Activated CD4-positive, alpha-beta T cell treated with anti-CD3 and anti-CD28 coated beads, Interleukin-2, amount 10 ng/mL, durations not matched to agents 7 days and 5 days (primary cell): ENCODE measurements around the gene AMIGO1. TPM values are rescaled to one million over a fixed set of nuclear protein-coding genes. Genes with fewer than 3 reads are reported as not detected.

ENCODE experiments used
- CTCF ChIA-PET: fragments of 350-600 bp; sonication (Branson Sonifier 250); formaldehyde crosslinking; loops from one replicate; lab custom pipeline; 2021; ENCODE audit warnings: antibody characterized with exemption; lab: Charles Lee
- POLR2A ChIA-PET: fragments of 350-600 bp; sonication (Branson Sonifier 250); formaldehyde crosslinking; loops from one replicate; lab custom pipeline; 2021; ENCODE audit warnings: antibody characterized with exemption; lab: Charles Lee
- DNase-seq: peaks from one replicate; pipeline ENCODE4 v3.0.0-alpha.2; 2020
- H3K27ac Mint-ChIP-seq: one replicate; pipeline ENCODE4 v1.8.0; 2021; ENCODE audit warnings: mild to moderate bottlenecking, moderate library complexity, mixed read lengths
- H3K27me3 Mint-ChIP-seq: one replicate; pipeline ENCODE4 v1.8.0; 2021; ENCODE audit warnings: mixed read lengths
- H3K36me3 Mint-ChIP-seq: one replicate; pipeline ENCODE4 v1.8.0; 2021; ENCODE audit warnings: low read depth, mixed read lengths
- H3K4me1 Mint-ChIP-seq: one replicate; pipeline ENCODE4 v1.8.0; 2021; ENCODE audit warnings: mixed read lengths
- H3K4me3 Mint-ChIP-seq: one replicate; pipeline ENCODE4 v1.8.0; 2021; ENCODE audit warnings: mild to moderate bottlenecking, moderate library complexity, mixed read lengths
- H3K9me3 Mint-ChIP-seq: one replicate; pipeline ENCODE4 v1.8.0; 2021; ENCODE audit warnings: mixed read lengths
- total RNA-seq, 2 experiments: library from RNA; stranded (reverse); gene quantifications; one replicate each; pipeline ENCODE4 v1.2.3, GENCODE V29; 2021

The AMIGO1 gene
- total RNA-seq, 2 experiments from 2014 or later, result 5.8 to 7.6 TPM

DNA sequence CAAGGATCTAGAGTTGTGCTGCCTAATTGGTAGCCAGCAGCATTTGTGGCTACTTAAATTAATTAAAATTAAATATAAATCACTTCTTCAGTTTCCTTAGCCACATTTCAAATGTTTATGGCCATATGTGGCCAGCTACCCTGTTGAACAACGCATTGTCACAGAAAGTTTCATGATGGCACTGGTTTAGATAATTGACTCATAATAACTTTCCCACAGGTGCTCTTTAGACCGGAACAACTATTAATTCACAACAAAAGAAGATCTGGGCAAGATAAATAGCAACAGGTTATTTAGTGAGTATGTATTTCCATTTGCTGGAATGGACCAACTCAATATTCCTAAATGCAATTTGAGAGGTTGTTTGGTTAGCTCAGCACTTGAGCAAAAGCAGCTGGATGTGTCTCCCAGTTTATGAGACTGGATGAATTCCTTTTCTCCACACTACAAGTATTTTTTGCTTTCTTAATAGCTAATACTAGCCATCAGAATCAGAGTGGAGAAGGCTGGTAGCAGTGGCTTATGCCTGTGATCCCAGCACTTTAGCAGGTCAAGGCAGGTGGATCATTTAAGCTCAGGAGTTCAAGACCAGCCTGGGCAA lies 3.7 kb upstream of the AMIGO1 start:
- peaks cover 7% of the 10 kb centered on the region for H3K27me3 Mint-ChIP-seq
- CTCF ChIA-PET, result interaction anchor here (0.7 to 46.6 kb wide), 3 partner anchors 11 to 245 kb away, joined by 3 to 1139 read pairs (median 1139); partner anchors contain the start of genes AMIGO1, ATXN7L2, CYB561D1 and GPR61
- H3K9me3 Mint-ChIP-seq, result no peaks in the 10 kb centered on the region
- H3K36me3 Mint-ChIP-seq, result peaks cover 12% of the 10 kb centered on the region
- H3K4me1 Mint-ChIP-seq, result peaks cover 38% of the 10 kb centered on the region
- POLR2A ChIA-PET, result no interaction called here
- no peak overlapping the region for H3K27ac Mint-ChIP-seq
- no peak overlapping the region for H3K4me3 Mint-ChIP-seq
- DNase-seq, result no peak

DNA sequence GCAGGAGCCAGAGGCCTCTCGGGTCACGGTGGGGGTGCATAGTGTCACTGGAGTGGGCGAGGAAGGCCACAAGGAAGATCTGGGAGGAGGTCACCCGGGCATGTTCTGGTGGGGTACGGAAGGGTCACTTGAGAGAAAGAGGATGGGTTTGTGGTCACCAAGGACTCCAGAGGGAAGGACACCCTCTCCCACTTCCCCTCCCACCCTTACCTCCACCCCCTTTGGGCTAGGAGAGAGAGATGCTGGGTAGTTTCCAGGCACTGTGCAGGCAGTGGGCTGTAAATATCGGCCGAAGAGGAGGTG lies 703 bp downstream of the AMIGO1 start:
- Mint-ChIP-seq H3K9me3 (no peaks in the 10 kb centered on the region), H3K27me3 (peaks cover 5% of the 10 kb centered on the region), H3K4me3 (peak overlapping the region; percentile 84), H3K27ac (peak overlapping the region; percentile 84), H3K36me3 (peaks cover 49% of the 10 kb centered on the region), H3K4me1 (peaks cover 63% of the 10 kb centered on the region)
- ChIA-PET CTCF (interaction anchor here (43.6 to 46.6 kb wide), 2 partner anchors 10 to 15 kb away, joined by 1139 read pairs; partner anchors contain the start of genes AMIGO1, ATXN7L2, CYB561D1 and GPR61), POLR2A (no interaction called here)
- no peak for DNase-seq

DNA sequence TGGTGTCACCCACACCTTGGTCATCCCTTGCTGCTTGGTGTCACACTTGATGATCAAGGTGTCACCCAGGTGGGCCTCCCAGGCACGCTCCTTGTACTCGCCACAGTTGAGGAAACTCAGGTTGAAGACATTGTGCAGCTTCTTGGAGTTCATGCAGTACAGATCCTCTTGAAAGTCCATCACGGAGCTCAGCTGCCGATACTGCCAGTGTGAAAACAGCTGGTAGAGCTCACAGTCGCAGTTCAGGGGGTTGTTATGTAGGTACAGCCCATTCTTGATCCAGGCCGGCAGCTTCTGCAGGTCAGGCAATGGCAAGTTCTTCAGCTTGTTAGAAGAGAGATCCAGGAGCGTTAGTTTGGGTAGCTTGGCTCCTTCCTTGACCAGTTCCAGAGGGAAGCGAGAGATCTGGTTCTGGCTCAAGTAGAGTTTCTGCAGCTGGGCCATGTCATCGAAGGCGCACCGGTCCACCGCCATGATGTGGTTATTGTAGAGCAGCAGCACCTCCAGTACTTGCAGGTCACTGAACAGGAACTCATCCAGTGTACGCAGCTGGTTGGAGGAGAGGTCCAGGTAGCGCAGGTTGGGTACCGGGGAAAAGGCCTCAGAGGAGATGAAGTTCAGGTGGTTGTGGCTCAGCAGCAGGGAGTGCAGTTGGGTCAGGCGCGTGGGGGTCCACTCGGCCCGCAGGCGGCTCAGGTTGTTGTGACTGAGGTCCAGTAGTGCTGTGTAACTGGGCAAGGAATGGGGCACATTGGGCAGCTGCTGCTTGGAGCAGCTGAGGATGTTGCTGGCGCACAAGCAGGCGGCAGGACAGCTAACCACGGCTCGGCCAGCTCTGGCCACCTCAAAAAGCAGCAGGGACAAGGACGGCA lies 1.3 kb downstream of the AMIGO1 start:
- ChIA-PET CTCF (interaction anchor here (43.6 to 46.6 kb wide), 2 partner anchors 9 to 16 kb away, joined by 1139 read pairs; partner anchors contain the start of genes AMIGO1, ATXN7L2, CYB561D1 and GPR61), POLR2A (no interaction called here)
- Mint-ChIP-seq H3K27ac (peak overlapping the region; percentile 69), H3K36me3 (peaks cover 50% of the 10 kb centered on the region), H3K4me1 (peaks cover 68% of the 10 kb centered on the region), H3K4me3 (peak overlapping the region; percentile 84), H3K27me3 (peaks cover 5% of the 10 kb centered on the region), H3K9me3 (no peaks in the 10 kb centered on the region)
- DNase-seq, result no peak

DNA sequence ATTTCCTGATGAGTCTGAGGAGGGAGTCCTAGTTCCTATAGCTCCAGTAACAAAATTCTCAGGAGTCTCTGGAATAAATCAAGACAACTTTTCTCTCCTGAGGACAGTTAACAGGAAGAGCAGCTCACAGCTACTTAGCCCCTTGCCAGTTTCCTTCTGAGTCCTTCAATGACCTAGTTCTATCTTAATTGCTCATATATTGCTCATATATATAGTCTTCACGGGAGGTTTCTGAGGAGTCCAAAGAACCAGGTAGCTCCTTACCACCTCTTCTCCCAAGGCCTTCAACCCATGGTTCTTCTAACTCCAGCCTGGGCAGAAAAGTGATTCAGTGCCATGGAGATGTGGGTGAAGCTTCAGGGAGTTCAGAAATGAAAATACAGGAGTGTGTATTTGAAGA lies 4.6 kb downstream of the AMIGO1 start:
- H3K4me3 Mint-ChIP-seq, result peak overlapping the region; percentile 45
- POLR2A ChIA-PET, result no interaction called here
- H3K27me3 Mint-ChIP-seq, result no peaks in the 10 kb centered on the region

DNA sequence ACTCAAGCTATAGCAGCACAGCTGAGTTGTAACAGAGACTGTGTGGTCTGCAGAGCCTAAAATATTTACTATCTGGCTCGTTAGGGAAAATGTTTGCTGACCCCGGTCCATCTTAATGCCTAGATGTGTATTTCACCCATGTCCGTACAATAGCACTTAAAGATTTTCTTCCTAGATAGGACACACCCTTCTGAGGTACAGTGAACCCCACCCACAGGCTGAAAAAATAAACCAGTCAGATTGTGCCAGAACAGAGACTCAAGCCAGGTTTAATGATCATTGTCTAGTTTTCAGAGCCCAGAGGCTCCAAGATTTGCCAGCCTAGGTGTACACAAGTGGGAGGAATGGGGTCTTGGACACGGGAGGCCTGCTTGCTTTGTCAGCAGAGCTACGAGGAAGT lies 5.6 kb downstream of the AMIGO1 start:
- POLR2A ChIA-PET, result no interaction called here

More for the DNA sequence above, 4.6 kb downstream of the AMIGO1 start:
- no peaks in the 10 kb centered on the region for H3K9me3 Mint-ChIP-seq
- CTCF ChIA-PET, result interaction anchor here (43.6 to 46.6 kb wide), 2 partner anchors 6 to 19 kb away, joined by 1139 read pairs; partner anchors contain the start of genes AMIGO1, ATXN7L2, CYB561D1 and GPR61
- DNase-seq, result no peak
- H3K27ac Mint-ChIP-seq, result peak overlapping the region; percentile 72
- H3K4me1 Mint-ChIP-seq, result peaks cover 80% of the 10 kb centered on the region
- H3K36me3 Mint-ChIP-seq, result peaks cover 68% of the 10 kb centered on the region

DNA sequence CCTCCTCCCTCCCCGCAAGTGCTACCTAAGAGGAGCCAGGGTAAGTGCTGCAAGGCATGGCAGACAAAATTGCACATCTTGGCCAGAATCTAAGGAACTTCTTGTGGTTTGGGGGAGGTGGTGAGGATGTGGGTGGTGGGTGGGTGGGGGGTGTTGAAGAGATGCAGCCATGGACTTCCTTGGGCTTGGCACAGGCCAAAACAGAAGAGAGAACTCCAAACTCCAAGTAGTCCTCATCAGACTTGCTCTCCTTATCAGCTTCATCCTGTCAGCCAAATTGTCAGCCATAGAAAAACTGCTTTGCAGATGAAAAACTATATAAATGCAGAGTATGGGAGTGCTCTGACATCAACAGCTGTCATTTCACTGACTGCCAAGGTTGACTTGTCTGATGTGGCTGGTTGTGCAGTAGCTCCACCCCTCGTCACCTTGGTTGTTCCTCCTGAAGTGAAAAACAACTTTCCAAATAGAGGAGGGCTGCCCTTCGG lies 7.1 kb downstream of the AMIGO1 start:
- CTCF ChIA-PET, result interaction anchor here (0.6 to 46.6 kb wide), 4 partner anchors 3 to 253 kb away, joined by 3 to 1139 read pairs (median 571); partner anchors contain the start of genes AMIGO1, ATXN7L2, CELSR2 and CYB561D1
- Mint-ChIP-seq H3K27me3 (no peaks in the 10 kb centered on the region), H3K36me3 (peaks cover 71% of the 10 kb centered on the region), H3K9me3 (no peaks in the 10 kb centered on the region), H3K4me3 (peak overlapping the region; percentile 76), H3K4me1 (peaks cover 86% of the 10 kb centered on the region), H3K27ac (peak overlapping the region; percentile 97)
- POLR2A ChIA-PET, result interaction anchor here (1.3 kb wide), 1 partner anchor 29 kb away, joined by 4 read pairs; no protein-coding TSS in a partner anchor
- peak; percentile 83 for DNase-seq

More for the DNA sequence above, 5.6 kb downstream of the AMIGO1 start:
- Mint-ChIP-seq H3K4me3 (peak overlapping the region; percentile 76), H3K27ac (peak overlapping the region; percentile 86), H3K36me3 (peaks cover 72% of the 10 kb centered on the region), H3K27me3 (no peaks in the 10 kb centered on the region), H3K4me1 (peaks cover 85% of the 10 kb centered on the region), H3K9me3 (no peaks in the 10 kb centered on the region)
- DNase-seq, result no peak
- CTCF ChIA-PET, result interaction anchor here (43.6 to 46.6 kb wide), 2 partner anchors 5 to 20 kb away, joined by 1139 read pairs; partner anchors contain the start of genes AMIGO1, ATXN7L2, CYB561D1 and GPR61

DNA sequence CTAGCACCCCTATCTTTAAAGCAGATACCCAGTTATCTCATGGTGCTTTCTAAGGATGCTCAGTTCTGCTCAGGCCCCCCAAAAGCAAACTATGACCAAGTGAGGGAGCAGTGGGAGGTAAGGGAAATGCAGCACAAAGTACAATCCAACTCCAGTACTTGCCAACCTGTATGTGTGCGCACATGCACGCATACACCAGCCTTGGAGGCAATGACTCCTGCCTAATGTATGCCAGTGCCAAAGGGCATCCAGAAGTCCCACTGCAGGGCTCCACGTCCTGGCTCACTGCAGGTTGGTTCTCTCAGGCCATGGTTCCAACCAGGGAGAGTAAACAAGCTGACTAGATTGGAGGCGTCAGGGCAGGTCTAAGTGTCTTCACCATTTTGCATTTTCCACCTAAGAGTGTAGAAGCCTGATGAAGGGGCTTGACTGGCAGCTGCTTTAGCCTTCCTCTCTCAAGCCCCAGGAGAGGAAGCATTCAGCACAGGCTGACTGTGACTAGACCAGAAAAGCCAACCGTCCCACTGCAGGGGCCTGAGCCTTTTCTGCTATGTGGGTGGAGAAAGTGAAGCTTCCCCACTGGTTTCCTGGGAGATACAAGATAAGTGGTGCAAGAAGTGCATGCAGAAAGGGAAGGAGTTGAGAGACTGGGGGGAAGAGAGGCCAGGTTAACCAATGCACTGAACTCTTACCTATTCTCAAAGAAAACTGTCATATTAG lies 7.7 kb downstream of the AMIGO1 start:
- Mint-ChIP-seq H3K4me1 (peaks cover 89% of the 10 kb centered on the region), H3K4me3 (peak overlapping the region; percentile 76), H3K27me3 (no peaks in the 10 kb centered on the region), H3K36me3 (peaks cover 67% of the 10 kb centered on the region), H3K9me3 (no peaks in the 10 kb centered on the region), H3K27ac (peak overlapping the region; percentile 97)
- CTCF ChIA-PET, result interaction anchor here (0.6 to 46.6 kb wide), 3 partner anchors 3 to 123 kb away, joined by 3 to 1139 read pairs (median 1139); partner anchors contain the start of genes AMIGO1, ATXN7L2, CYB561D1 and GPR61
- peak; percentile 33 for DNase-seq
- POLR2A ChIA-PET, result interaction anchor here (1.3 kb wide), 1 partner anchor 30 kb away, joined by 4 read pairs; no protein-coding TSS in a partner anchor

DNA sequence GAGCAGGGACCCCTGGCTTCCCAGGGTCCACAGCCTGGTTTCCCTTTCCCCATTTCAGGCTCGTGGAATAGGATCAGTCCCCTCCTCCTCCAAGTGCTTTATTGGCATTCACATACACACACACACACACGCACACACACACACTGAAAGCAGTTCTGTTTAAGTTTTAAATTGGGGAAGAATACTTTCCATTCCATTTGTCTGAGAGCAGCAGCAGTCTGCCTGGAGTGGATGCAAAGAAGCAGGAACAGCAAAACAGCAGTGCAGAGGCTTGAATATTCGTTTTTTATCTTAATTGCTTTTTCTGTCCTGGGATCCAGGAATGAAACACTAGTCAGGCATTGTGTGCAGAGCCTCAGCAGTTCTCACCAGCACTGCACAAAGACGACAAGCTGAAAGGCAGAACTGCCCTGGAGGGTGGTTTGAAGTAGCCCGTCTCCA lies 8.6 kb downstream of the AMIGO1 start:
- Mint-ChIP-seq H3K4me3 (peak overlapping the region; percentile 11), H3K27me3 (no peaks in the 10 kb centered on the region), H3K4me1 (peaks cover 89% of the 10 kb centered on the region), H3K9me3 (no peaks in the 10 kb centered on the region), H3K27ac (peak overlapping the region; percentile 97), H3K36me3 (peaks cover 67% of the 10 kb centered on the region)
- DNase-seq, result no peak
- ChIA-PET POLR2A (no interaction called here), CTCF (interaction anchor here (43.6 to 46.6 kb wide), 2 partner anchors 2 to 23 kb away, joined by 1139 read pairs; partner anchors contain the start of genes AMIGO1, ATXN7L2, CYB561D1 and GPR61)

DNA sequence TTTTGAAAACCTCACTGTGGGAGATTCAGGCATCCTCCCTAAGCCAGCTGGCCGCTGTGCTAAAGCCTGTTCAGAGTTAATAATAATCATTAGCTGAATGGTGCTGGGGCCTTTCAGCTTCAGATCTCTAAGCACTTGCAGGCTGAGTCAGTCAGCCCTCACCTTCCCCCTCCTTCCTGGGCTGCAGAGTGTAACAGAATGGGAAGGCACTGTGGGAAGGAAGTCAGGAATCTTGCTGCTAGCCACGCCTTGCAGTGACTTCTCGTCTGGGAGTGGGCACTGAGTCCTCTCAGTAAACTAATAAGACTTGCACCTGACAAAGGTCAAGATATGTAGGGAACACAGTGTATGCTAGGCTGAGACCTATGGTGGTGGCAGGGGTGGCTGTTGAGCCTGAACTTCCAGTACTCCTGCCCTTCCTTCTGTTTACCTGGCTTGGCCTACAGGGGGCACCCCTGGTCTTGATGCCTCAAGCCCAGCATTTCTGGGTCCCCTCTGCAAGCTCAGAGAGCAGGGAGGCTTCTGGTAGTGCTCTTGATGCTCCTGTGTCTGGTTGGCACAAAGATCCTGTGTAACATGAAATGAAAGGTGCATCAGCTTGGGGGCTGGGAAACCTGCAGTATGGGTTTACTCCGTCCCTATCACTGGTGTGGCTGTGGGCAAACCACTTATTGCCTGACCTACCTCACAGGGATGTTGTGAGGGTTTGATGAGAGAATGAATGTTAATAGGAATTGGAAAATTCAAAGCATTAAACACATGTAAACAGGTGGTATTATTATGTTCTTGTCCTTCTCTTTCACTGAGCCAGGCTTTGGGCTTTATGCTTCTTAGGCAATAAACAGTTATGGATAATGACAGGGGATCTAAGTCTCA lies 9.6 kb downstream of the AMIGO1 start:
- Mint-ChIP-seq H3K9me3 (no peaks in the 10 kb centered on the region), H3K4me1 (peaks cover 92% of the 10 kb centered on the region), H3K36me3 (peaks cover 67% of the 10 kb centered on the region), H3K27me3 (no peaks in the 10 kb centered on the region), H3K4me3 (no peak overlapping the region), H3K27ac (peak overlapping the region; percentile 97)
- ChIA-PET POLR2A (no interaction called here), CTCF (interaction anchor here (0.6 to 43.6 kb wide), 3 partner anchors 16 to 122 kb away, joined by 3 to 1139 read pairs (median 4); partner anchors contain the start of genes AMIGO1, ATXN7L2 and GPR61)
- peak; percentile 73 for DNase-seq

DNA sequence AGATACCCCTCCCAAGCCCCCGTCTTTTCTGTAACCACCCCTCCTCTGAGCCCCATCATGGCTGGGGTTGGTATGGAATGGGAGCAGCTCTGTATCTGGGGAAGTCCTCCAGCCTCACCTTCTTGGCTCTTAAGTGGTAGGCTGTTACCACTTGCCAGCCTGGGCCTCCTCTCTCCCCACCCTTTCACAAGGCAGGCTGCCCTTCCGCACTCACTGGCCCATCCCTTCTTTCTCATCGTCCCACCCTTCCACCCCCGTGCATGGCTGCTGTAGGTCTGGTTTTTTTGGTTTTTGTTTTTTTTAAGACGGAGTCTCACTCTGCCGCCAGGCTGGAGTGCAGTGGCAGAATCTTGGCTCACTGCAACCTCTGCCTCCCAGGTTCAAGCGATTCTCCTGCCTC lies 10.4 kb downstream of the AMIGO1 start:
- Mint-ChIP-seq H3K4me3 (no peak overlapping the region), H3K36me3 (peaks cover 69% of the 10 kb centered on the region), H3K27me3 (no peaks in the 10 kb centered on the region), H3K27ac (peak overlapping the region; percentile 76), H3K4me1 (peaks cover 91% of the 10 kb centered on the region), H3K9me3 (no peaks in the 10 kb centered on the region)
- ChIA-PET POLR2A (no interaction called here), CTCF (interaction anchor here (0.6 to 43.6 kb wide), 9 partner anchors 15 to 829 kb away, joined by 3 to 1139 read pairs (median 3); partner anchors contain the start of genes AMIGO1, ATXN7L2 and GPR61)
- no peak for DNase-seq
